ENCODE measurements around the gene GALR2. TPM values are rescaled to one million over a fixed set of nuclear protein-coding genes. Genes with fewer than 3 reads are reported as not detected.

The GALR2 gene
- total RNA-seq, 1 donor from 2014 or later: 0.94 TPM

GRCh38 chr17:76125391-76125675 lies 50.8 kb downstream of the GALR2 start:
- no peak overlapping the region for H3K27ac Mint-ChIP-seq
- H3K9me3 Mint-ChIP-seq: no peaks in the 10 kb centered on the region
- peak; percentile 14 for TF ChIP-seq CTCF (conservative IDR thresholded peaks at IDR 0.05)
- H3K27me3 Mint-ChIP-seq: no peaks in the 10 kb centered on the region
- H3K36me3 Mint-ChIP-seq: no peaks in the 10 kb centered on the region
- no peak overlapping the region for H3K4me3 Mint-ChIP-seq
- no peak for DNase-seq (ENCODE audit: extremely low spot score, unreplicated experiment)
- peaks cover 4% of the 10 kb centered on the region for H3K4me1 Mint-ChIP-seq (ENCODE audit: unreplicated experiment)

DNA sequence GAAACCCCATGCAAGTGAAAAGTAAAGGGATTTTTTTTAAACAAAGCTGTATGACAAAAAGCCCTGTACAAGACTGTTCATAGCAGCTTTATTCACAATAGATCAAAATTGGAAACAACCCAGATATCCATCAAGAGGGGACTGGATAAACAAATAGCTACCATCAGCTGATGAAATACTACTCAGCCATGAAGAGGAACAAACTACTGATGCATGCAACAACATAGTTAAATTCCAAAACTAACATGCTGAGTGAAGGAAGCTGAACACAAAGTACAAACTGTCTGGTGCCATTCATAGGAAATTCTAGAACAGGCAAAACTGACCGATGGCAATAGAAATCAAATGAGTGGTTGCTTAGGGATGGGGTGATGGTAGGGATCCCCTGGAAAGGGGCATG lies 51.3 kb downstream of the GALR2 start:
- peaks cover 2% of the 10 kb centered on the region for H3K27me3 Mint-ChIP-seq
- H3K27ac Mint-ChIP-seq: no peak overlapping the region

More for the DNA sequence above, 51.3 kb downstream of the GALR2 start:
- no peaks in the 10 kb centered on the region for H3K36me3 Mint-ChIP-seq
- no peaks in the 10 kb centered on the region for H3K4me1 Mint-ChIP-seq (ENCODE audit: unreplicated experiment)
- TF ChIP-seq CTCF (conservative IDR thresholded peaks at IDR 0.05): no peak
- H3K9me3 Mint-ChIP-seq: no peaks in the 10 kb centered on the region
- H3K4me3 Mint-ChIP-seq: no peak overlapping the region
- DNase-seq (ENCODE audit: extremely low spot score, unreplicated experiment): no peak

Small RNA genes within 50 kb of the gene (microRNA-seq; reads per million reads assigned to microRNA genes)
- 7.2 reads per million, percentile 27 among the genes with 10 or more reads in this experiment for gene MIR6868

Other genes with a start within 250 kb of the GALR2 start
- gene UNC13D, start 230.4 kb upstream of the GALR2 start, total RNA-seq (ENCODE audit: low replicate concordance): 7.1 and 7.4 TPM in 2 replicates
- gene WBP2, start 219.4 kb upstream of the GALR2 start, total RNA-seq (ENCODE audit: low replicate concordance): 43.0 and 49.9 TPM in 2 replicates
- 1.9 and 3.1 TPM in 2 replicates for gene TRIM47, start 196.2 kb upstream of the GALR2 start, total RNA-seq (ENCODE audit: low replicate concordance)
- 8.1 and 19.0 TPM in 2 replicates for gene TRIM65, start 177.8 kb upstream of the GALR2 start, total RNA-seq (ENCODE audit: low replicate concordance)
- 93.5 and 113 TPM in 2 replicates for gene MRPL38, start 169.9 kb upstream of the GALR2 start, total RNA-seq (ENCODE audit: low replicate concordance)
- gene FBF1, start 133.7 kb upstream of the GALR2 start, total RNA-seq (ENCODE audit: low replicate concordance): 18.7 and 27.5 TPM in 2 replicates
- 48.5 and 84.6 TPM in 2 replicates for gene ACOX1, start 95.6 kb upstream of the GALR2 start, total RNA-seq (ENCODE audit: low replicate concordance)
- 15.9 and 31.2 TPM in 2 replicates for gene TEN1, start 95.5 kb upstream of the GALR2 start, total RNA-seq (ENCODE audit: low replicate concordance)
- 11.5 and 14.1 TPM in 2 replicates for gene CDK3, start 73.9 kb upstream of the GALR2 start, total RNA-seq (ENCODE audit: low replicate concordance)
- gene EVPL, start 47.5 kb upstream of the GALR2 start, total RNA-seq (ENCODE audit: low replicate concordance): 31.9 and 116 TPM in 2 replicates
- 86.7 and 89.6 TPM in 2 replicates for gene SRP68, start 2.3 kb upstream of the GALR2 start, total RNA-seq (ENCODE audit: low replicate concordance)
- gene ZACN, start 4.4 kb downstream of the GALR2 start, total RNA-seq (ENCODE audit: low replicate concordance): 0.29 TPM in 1 of 2 replicates, not detected in the other
- gene EXOC7, start 29.0 kb downstream of the GALR2 start, total RNA-seq (ENCODE audit: low replicate concordance): 171 and 201 TPM in 2 replicates
- gene FOXJ1, start 66.5 kb downstream of the GALR2 start, total RNA-seq (ENCODE audit: low replicate concordance): 5.3 and 18.2 TPM in 2 replicates
- 5.4 and 27.0 TPM in 2 replicates for gene RNF157, start 165.7 kb downstream of the GALR2 start, total RNA-seq (ENCODE audit: low replicate concordance)
- 46.9 and 53.1 TPM in 2 replicates for gene UBALD2, start 190.6 kb downstream of the GALR2 start, total RNA-seq (ENCODE audit: low replicate concordance)
- gene QRICH2, start 233.5 kb downstream of the GALR2 start, total RNA-seq (ENCODE audit: low replicate concordance): 3.9 and 11.7 TPM in 2 replicates

Data from type B pancreatic cell (in vitro differentiated cells).